Endothelial cell of umbilical vein (primary cell): ENCODE measurements around the gene ST8SIA2. TPM values are rescaled to one million over a fixed set of nuclear protein-coding genes. Genes with fewer than 3 reads are reported as not detected.

Experiments used
- BruUV-seq: library from RNA; stranded (reverse); fragments of 400-500 nt; replicated peaks from 2 replicates; lab custom pipeline; 2021; lab: Mats Ljungman, UMichigan
- CTCF ChIA-PET: fragments of 300-600, 350-600 bp; sonication (Branson Sonifier 250); formaldehyde crosslinking; loops from one replicate; lab custom pipeline; 2021; ENCODE audit warnings: antibody characterized with exemption, inconsistent platforms; lab: Charles Lee
- POLR2A ChIA-PET: fragments of 300-600, 350-600 bp; sonication (Branson Sonifier 250); formaldehyde crosslinking; loops from one replicate; lab custom pipeline; 2021; ENCODE audit warnings: antibody characterized with exemption, inconsistent platforms; lab: Charles Lee
- DNase-seq: peaks from one replicate; pipeline ENCODE4 v3.0.0-alpha.2; 2011; ENCODE audit warnings: low read depth, low spot score
- FAIRE-seq: peaks from 2 replicates; lab custom pipeline; 2011; peaks lifted over from hg19 to GRCh38; lab: Jason Lieb, UNC
- H2AFZ ChIP-seq: 2 replicates; pipeline ENCODE4 v1.6.0; 2012; ENCODE audit warnings: low read depth, low read length, control low read depth, inconsistent platforms
- H3K27ac ChIP-seq: 2 replicates; pipeline ENCODE4 v1.5.1; 2011; ENCODE audit warnings: low read depth, mild to moderate bottlenecking, control low read depth, low read length, moderate library complexity; ENCODE audit not compliant: insufficient read depth
- H3K27me3 ChIP-seq, 2 experiments: 2 replicates each; pipeline versions ENCODE4 v1.6.0 to v1.6.1; 2011; ENCODE audit warnings: low read length in 2 of 2, mixed read lengths in 1 of 2; ENCODE audit not compliant: control insufficient read depth in 2 of 2, insufficient read depth in 2 of 2
- H3K36me3 ChIP-seq, 2 experiments: 2 replicates in 1 of 2; 3 replicates in 1 of 2; pipeline ENCODE4 v1.5.1; 2011; ENCODE audit warnings: low read length in 2 of 2, mild to moderate bottlenecking in 1 of 2, moderate library complexity in 1 of 2; ENCODE audit not compliant: control insufficient read depth in 2 of 2, insufficient read depth in 2 of 2; ENCODE audit errors: extremely low read depth in 1 of 2
- H3K4me1 ChIP-seq: 3 replicates; pipeline ENCODE4 v1.5.1; 2011; ENCODE audit warnings: mild to moderate bottlenecking, low read length; ENCODE audit not compliant: control insufficient read depth, insufficient read depth; ENCODE audit errors: extremely low read depth
- H3K4me2 ChIP-seq: 2 replicates; pipeline ENCODE4 v1.6.1; 2011; ENCODE audit warnings: low read length, control low read depth, mixed read lengths; ENCODE audit not compliant: insufficient read depth
- H3K4me3 ChIP-seq, 3 experiments: fragments of 200-600 bp in 1 of 3; sonication (generic), shearing (Covaris generic) in 1 of 3; replicated peaks in 1 of 3; 2 replicates each; pipeline ENCODE4 v1.5.1; 2011 to 2016; ENCODE audit warnings: control low read depth in 3 of 3, low read length in 3 of 3, mild to moderate bottlenecking in 2 of 3, inconsistent platforms in 1 of 3, low read depth in 1 of 3, moderate library complexity in 1 of 3; ENCODE audit not compliant: insufficient read depth in 1 of 3
- H3K79me2 ChIP-seq: 2 replicates; pipeline ENCODE4 v1.6.0; 2012; ENCODE audit warnings: low read length, inconsistent platforms; ENCODE audit not compliant: control insufficient read depth, insufficient read depth
- H3K9ac ChIP-seq: replicated peaks from 2 replicates; pipeline ENCODE3; 2011; ENCODE audit warnings: low read length, control low read depth; ENCODE audit not compliant: insufficient read depth; ENCODE audit errors: extremely low read depth
- H3K9me1 ChIP-seq: replicated peaks from 3 replicates; pipeline ENCODE4 v1.6.0; 2011; ENCODE audit warnings: mild to moderate bottlenecking, low read length; ENCODE audit not compliant: control insufficient read depth, insufficient read depth; ENCODE audit errors: extremely low read depth
- H3K9me3 ChIP-seq: replicated peaks from 2 replicates; pipeline ENCODE4 v1.5.1; 2012; ENCODE audit warnings: low read length, inconsistent platforms; ENCODE audit not compliant: control insufficient read depth, insufficient read depth
- H4K20me1 ChIP-seq: replicated peaks from 2 replicates; pipeline ENCODE3; 2011; ENCODE audit warnings: mild to moderate bottlenecking, low read length; ENCODE audit not compliant: control insufficient read depth, insufficient read depth; ENCODE audit errors: extremely low read depth
- EZH2 ChIP-seq: IDR thresholded peaks from 2 replicates; pipeline ENCODE4 v1.6.1; 2012; ENCODE audit warnings: borderline replicate concordance, low read depth, mild to moderate bottlenecking, moderate library complexity, low read length, inconsistent platforms; ENCODE audit not compliant: severe bottlenecking
- FOS ChIP-seq: IDR thresholded peaks from 2 replicates; pipeline ENCODE4 v1.6.1; 2011; ENCODE audit warnings: mild to moderate bottlenecking, low read length, moderate library complexity, borderline replicate concordance; ENCODE audit not compliant: insufficient read depth
- GATA2 ChIP-seq: IDR thresholded peaks from 2 replicates; pipeline ENCODE4 v1.7.0; 2011; ENCODE audit warnings: low read depth, mild to moderate bottlenecking, moderate library complexity, mixed read lengths, low read length; ENCODE audit not compliant: insufficient read length, insufficient read depth
- JUN ChIP-seq: IDR thresholded peaks from 2 replicates; pipeline ENCODE4 v1.6.1; 2011; ENCODE audit warnings: borderline replicate concordance, low read depth; ENCODE audit not compliant: insufficient read length, insufficient read depth
- MYC ChIP-seq: IDR thresholded peaks from one replicate; pipeline ENCODE4 v1.6.1; 2011; ENCODE audit warnings: mild to moderate bottlenecking, low read depth, low read length
- POLR2A ChIP-seq: IDR thresholded peaks from 2 replicates; pipeline ENCODE4 v1.6.1; 2012; ENCODE audit warnings: low read depth, mild to moderate bottlenecking, control low read depth, low read length
- POLR2AphosphoS5 ChIP-seq: IDR thresholded peaks from 2 replicates; pipeline ENCODE4 v1.6.1; 2012; ENCODE audit warnings: low read depth, mild to moderate bottlenecking, control low read depth, low read length, moderate library complexity; ENCODE audit not compliant: insufficient read depth
- dilution Hi-C: fragments of 300-500 bp; cut with MboI; formaldehyde crosslinking; loops from one replicate; pipeline ENCODE4 v1.15.0; 2019; ENCODE audit warnings: low sequenced_read_pairs; ENCODE audit not compliant: extremely low pct_ligation_motif_present
- intact Hi-C: fragments of 100-400 bp; cut with micrococcal nuclease; formaldehyde crosslinking; loops from one replicate; pipeline ENCODE4 v1.10.0; 2022
- polyA plus RNA-seq, 4 experiments: library from polyadenylated mRNA; depleted of rRNA in 3 of 4; stranded (reverse) in 3 of 4; unstranded in 1 of 4; fragments of >200 nt; gene quantifications; 2 replicates each; pipeline versions ENCODE4 v1.2.1 to v1.2.3, GENCODE V29; 2011 to 2012; ENCODE audit warnings: missing spikeins in 1 of 4
- total RNA-seq: library from RNA; stranded (reverse); gene quantifications from 2 replicates; pipeline ENCODE4 v1.2.3, GENCODE V29; 2021
- TF ChIP-seq, protein P1 (sequence below), 2 donors: IDR thresholded peaks; 1 replicate in 1 of 2; 2 replicates in 1 of 2; pipeline ENCODE4 v1.5.1; 2011; ENCODE audit warnings: low read length in 2 of 2, mild to moderate bottlenecking in 2 of 2, moderate library complexity in 2 of 2, control low read depth in 1 of 2, inconsistent platforms in 1 of 2, low read depth in 1 of 2; ENCODE audit not compliant: insufficient read depth in 1 of 2; ENCODE audit errors: extremely low read depth in 1 of 2
- TF ChIP-seq, protein P2 (sequence below): IDR thresholded peaks from 2 replicates; pipeline ENCODE4 v1.6.1; 2011; ENCODE audit not compliant: insufficient read depth, insufficient read length

Gene ST8SIA2
- total and polyA plus RNA-seq, 2 donors (not counting 3 experiments of a cell fraction or from before 2014, with no cell fraction given): 0.35 to 0.46 TPM

DNA sequence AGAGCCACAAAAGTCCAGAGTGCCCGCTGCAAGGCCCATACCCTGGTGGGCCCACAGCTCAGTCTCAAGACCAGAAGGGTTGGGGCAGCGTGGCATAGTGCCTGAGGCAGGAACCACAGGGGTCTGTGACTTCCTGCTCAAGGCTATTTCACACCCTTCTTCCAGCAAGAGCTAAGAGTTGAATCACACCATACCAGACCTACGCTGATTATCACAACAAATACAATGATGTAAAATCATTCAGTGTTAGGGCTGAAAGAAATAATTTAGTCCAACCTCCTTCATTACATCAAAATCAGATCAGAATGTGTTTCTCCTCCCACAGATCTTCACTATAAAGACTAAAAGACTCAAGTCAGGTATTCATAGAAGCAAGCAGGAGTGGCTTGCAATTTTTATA lies 27.8 kb upstream of the ST8SIA2 start:
- Histone ChIP-seq H4K20me1 (no peaks in the 10 kb centered on the region), H3K4me2 (no peak overlapping the region), H3K27me3 (no peaks in the 10 kb centered on the region), H3K36me3 (no peaks in the 10 kb centered on the region), H3K9me1 (no peaks in the 10 kb centered on the region), H3K79me2 (no peaks in the 10 kb centered on the region), H3K4me1 (no peaks in the 10 kb centered on the region), H2AFZ (no peak overlapping the region), H3K9me3 (no peaks in the 10 kb centered on the region), H3K4me3 (no peak overlapping the region), H3K9ac (no peak overlapping the region), H3K27ac (no peak overlapping the region)
- ChIA-PET CTCF (no interaction called here), POLR2A (no interaction called here)
- TF ChIP-seq, protein P1, sequence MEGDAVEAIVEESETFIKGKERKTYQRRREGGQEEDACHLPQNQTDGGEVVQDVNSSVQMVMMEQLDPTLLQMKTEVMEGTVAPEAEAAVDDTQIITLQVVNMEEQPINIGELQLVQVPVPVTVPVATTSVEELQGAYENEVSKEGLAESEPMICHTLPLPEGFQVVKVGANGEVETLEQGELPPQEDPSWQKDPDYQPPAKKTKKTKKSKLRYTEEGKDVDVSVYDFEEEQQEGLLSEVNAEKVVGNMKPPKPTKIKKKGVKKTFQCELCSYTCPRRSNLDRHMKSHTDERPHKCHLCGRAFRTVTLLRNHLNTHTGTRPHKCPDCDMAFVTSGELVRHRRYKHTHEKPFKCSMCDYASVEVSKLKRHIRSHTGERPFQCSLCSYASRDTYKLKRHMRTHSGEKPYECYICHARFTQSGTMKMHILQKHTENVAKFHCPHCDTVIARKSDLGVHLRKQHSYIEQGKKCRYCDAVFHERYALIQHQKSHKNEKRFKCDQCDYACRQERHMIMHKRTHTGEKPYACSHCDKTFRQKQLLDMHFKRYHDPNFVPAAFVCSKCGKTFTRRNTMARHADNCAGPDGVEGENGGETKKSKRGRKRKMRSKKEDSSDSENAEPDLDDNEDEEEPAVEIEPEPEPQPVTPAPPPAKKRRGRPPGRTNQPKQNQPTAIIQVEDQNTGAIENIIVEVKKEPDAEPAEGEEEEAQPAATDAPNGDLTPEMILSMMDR (IDR thresholded peaks at IDR 0.05; ENCODE audit: extremely low read depth in 1 of 2, insufficient read depth in 1 of 2, low read depth in 1 of 2, low read length in 2 of 2): no peak
- TF ChIP-seq POLR2AphosphoS5 (no peak), MYC (no peak), GATA2 (no peak), EZH2 (no peak), JUN (no peak), FOS (no peak), POLR2A (no peak)
- TF ChIP-seq, protein P2, sequence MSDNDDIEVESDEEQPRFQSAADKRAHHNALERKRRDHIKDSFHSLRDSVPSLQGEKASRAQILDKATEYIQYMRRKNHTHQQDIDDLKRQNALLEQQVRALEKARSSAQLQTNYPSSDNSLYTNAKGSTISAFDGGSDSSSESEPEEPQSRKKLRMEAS: no peak
- intact Hi-C loops (no loop called here), dilution Hi-C loops (no loop called here)
- DNase-seq: no peak
- no peak for FAIRE-seq
- BruUV-seq: no TSS peak
